ENCODE results near the gene USP47. TPM values are rescaled to one million over a fixed set of nuclear protein-coding genes. Genes with fewer than 3 reads are reported as not detected.

Gene USP47
- total RNA-seq, 1 donor from 2014 or later: 69.4 TPM

DNA sequence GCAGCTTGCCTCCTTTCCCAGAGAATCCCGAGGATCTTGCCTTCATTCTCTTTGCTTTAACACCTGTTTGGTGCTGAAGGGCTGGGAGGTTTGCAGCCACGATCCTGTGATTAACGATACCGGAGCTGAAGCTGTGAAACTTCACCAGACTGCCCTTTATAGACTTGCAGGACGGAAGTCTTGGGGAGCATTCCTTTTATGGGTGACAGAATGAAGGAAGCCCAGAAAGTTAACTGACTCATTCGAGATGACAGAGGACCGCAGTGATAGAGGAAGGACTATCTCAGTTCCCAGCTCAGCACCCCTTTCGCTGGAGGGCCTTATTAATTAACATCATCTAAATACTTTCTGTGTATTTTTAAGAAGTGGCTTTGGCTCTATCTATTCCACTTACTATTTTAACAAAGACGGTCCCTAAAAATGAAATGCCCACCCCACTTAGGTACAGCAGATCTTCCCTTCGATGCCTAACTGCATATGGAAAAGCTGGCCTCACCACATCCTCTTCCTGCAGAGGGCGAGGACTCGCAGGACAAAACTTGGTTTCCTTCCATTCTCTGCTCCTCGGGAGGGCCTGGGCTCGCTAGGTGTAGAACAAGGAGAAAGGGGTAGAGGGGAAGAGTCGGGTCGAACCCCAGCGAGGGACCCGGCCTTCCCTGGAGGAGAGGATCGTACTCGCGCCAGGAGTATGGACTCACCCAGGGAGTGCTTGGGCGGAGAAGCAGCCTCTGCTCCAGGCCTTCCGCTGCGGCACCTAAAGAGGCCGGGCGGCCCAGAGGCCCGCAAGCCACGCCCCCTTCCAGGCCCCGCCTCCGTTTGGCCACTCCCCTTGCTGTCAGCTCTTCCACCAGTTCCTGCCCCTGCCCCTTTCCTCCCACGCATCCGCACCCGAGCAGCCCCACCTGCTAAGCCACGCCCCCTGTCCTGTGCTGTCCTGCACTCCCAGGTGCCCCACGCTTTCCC lies 30.7 kb upstream of the USP47 start:
- Histone ChIP-seq H3K9me3 (ENCODE audit: control insufficient read depth in 3 of 3, low read length in 3 of 3) (no peaks in the 10 kb centered on the region), H3K4me3 (ENCODE audit: low read length in 3 of 3) (no peak overlapping the region), H3K27me3 (ENCODE audit: control insufficient read depth in 3 of 3, insufficient read depth in 3 of 3, low read length in 3 of 3) (no peaks in the 10 kb centered on the region), H3K4me1 (ENCODE audit: control insufficient read depth in 3 of 3, insufficient read depth in 3 of 3, low read length in 3 of 3) (peaks cover 0 to 9% (median 4%) of the 10 kb centered on the region in 3 donors), H3K27ac (ENCODE audit: low read depth, low read length) (no peak overlapping the region), H3K36me3 (ENCODE audit: control insufficient read depth in 3 of 3, insufficient read depth in 3 of 3, low read length in 3 of 3) (no peaks in the 10 kb centered on the region), H3K9ac (ENCODE audit: low read depth in 1 of 3, low read length in 3 of 3) (no peak overlapping the region)

DNA sequence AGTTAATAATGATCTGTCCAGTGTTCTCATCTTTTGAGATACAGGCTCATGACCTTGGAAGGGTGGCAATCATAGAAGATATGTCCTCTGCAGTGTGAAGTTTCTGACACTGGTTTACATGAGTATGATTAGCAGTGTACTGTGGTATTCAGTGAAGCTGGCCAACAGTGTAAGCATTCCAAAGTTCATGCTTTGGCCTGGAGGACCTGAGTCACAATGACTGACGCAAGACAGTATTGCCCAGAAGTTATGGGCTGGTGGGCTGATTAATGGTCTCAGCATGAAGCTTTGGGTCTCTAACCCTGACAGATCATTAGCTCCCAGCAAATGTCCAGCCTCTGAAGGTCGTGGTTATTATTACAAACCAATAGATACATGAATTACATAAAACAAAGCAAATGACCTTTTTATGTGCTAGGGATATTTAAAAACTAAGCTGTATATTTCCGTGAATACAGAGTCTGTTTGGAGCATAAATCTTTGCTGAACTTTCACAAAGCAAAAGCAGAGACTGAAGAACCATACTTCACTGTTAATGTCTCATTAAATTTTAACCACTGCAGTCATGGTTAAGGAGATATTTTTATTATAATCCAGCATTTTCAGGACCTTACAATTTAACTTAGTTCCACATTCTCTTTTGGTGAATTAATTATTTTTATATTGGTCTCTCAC lies 28.3 kb upstream of the USP47 start:
- Histone ChIP-seq H3K27ac (ENCODE audit: low read depth, low read length) (peak overlapping the region; percentile 64), H3K4me3 (ENCODE audit: low read length in 3 of 3) (no peak overlapping the region), H3K9ac (ENCODE audit: low read depth in 1 of 3, low read length in 3 of 3) (no peak overlapping the region), H3K9me3 (ENCODE audit: control insufficient read depth in 3 of 3, low read length in 3 of 3) (no peaks in the 10 kb centered on the region), H3K36me3 (ENCODE audit: control insufficient read depth in 3 of 3, insufficient read depth in 3 of 3, low read length in 3 of 3) (no peaks in the 10 kb centered on the region), H3K27me3 (ENCODE audit: control insufficient read depth in 3 of 3, insufficient read depth in 3 of 3, low read length in 3 of 3) (no peaks in the 10 kb centered on the region), H3K4me1 (ENCODE audit: control insufficient read depth in 3 of 3, insufficient read depth in 3 of 3, low read length in 3 of 3) (peaks cover 0 to 9% (median 4%) of the 10 kb centered on the region in 3 donors)

DNA sequence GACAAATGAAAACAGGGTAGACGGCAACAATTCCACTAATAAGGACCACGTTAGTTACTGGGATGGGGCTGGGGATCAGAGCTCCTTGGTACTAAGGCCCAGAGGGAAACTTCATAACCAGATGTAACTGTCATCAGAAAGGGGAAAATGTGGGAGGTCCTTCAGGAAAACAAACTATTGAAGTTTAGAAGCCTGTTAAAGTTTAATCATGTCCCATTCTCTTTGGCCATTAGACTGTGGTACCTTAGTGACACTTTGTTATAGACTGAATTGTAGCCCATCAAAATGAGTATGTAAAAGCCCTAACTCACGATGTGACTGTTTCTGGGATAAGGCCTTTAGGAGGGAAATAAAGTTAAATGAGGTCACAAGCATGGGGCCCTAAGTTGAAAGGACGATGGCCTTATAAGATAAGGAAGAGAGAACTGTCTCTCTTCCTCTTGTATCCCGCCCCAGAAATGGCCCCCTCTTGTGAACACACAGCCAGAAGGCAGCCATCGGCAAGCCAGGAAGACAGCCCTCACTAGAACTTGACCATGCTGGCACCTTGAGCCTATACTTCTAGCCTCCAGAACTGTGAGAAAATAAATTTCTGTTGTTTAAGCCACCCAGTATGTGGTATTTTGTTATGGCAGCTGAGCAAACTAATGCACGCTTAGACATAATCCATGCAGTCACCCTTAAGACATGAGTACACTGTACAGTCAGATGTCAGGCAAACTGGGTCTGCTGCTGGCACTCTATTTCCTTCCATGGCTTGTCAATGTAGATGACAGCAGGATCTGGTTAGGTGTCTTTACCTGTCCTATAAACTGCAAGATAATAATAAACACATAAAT lies 26.9 kb upstream of the USP47 start:
- H3K27me3 ChIP-seq (ENCODE audit: control insufficient read depth in 3 of 3, insufficient read depth in 3 of 3, low read length in 3 of 3): no peaks in the 10 kb centered on the region
- H3K27ac ChIP-seq (ENCODE audit: low read depth, low read length): no peak overlapping the region
- peaks cover 0 to 9% (median 4%) of the 10 kb centered on the region in 3 donors for H3K4me1 ChIP-seq (ENCODE audit: control insufficient read depth in 3 of 3, insufficient read depth in 3 of 3, low read length in 3 of 3)
- H3K9me3 ChIP-seq (ENCODE audit: control insufficient read depth in 3 of 3, low read length in 3 of 3): no peaks in the 10 kb centered on the region
- no peaks in the 10 kb centered on the region for H3K36me3 ChIP-seq (ENCODE audit: control insufficient read depth in 3 of 3, insufficient read depth in 3 of 3, low read length in 3 of 3)
- no peak overlapping the region for H3K9ac ChIP-seq (ENCODE audit: low read depth in 1 of 3, low read length in 3 of 3)
- H3K4me3 ChIP-seq (ENCODE audit: low read length in 3 of 3): no peak overlapping the region

DNA sequence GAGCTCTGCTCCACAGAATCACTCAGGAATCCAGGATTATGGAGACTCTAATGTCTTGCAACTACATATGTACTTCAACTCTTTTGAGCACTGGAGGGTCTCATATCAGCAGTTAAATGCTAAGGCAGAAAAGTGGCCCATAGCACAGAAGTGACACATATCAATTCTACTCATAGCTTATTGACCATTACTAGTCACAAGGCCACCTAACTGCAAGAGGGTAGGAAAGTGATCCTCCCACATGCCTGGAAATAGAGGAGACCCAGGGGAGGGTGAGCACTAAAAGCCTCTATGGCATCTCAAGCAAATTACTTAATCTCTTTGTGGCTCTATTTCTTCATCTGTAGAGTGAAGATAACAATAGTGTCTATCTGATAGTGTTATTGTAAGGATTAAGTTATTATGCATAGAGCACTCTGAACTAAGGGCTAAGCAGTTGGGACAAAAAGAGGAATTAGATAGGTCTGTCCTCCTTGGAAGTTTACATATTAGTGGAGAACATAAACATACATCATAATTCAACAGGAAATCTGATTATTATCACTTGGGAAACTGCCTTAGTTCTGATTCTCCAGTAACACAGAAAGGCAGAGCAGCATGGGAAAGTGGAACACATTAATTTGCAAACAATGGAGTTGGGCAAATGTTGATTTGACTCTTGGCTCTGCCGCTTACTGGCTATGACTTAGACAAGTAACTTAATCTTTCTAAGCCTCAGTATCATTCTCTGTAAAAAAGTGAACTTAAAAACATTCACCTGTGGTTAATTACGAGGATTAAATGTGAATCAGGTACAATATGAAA lies 25.1 kb upstream of the USP47 start:
- H3K4me3 ChIP-seq (ENCODE audit: low read length in 3 of 3): no peak overlapping the region
- no peaks in the 10 kb centered on the region for H3K9me3 ChIP-seq (ENCODE audit: control insufficient read depth in 3 of 3, low read length in 3 of 3)
- H3K27ac ChIP-seq (ENCODE audit: low read depth, low read length): no peak overlapping the region
- H3K36me3 ChIP-seq (ENCODE audit: control insufficient read depth in 3 of 3, insufficient read depth in 3 of 3, low read length in 3 of 3): no peaks in the 10 kb centered on the region
- H3K27me3 ChIP-seq (ENCODE audit: control insufficient read depth in 3 of 3, insufficient read depth in 3 of 3, low read length in 3 of 3): no peaks in the 10 kb centered on the region
- peaks cover 0 to 9% (median 4%) of the 10 kb centered on the region in 3 donors for H3K4me1 ChIP-seq (ENCODE audit: control insufficient read depth in 3 of 3, insufficient read depth in 3 of 3, low read length in 3 of 3)
- H3K9ac ChIP-seq (ENCODE audit: low read depth in 1 of 3, low read length in 3 of 3): no peak overlapping the region

DNA sequence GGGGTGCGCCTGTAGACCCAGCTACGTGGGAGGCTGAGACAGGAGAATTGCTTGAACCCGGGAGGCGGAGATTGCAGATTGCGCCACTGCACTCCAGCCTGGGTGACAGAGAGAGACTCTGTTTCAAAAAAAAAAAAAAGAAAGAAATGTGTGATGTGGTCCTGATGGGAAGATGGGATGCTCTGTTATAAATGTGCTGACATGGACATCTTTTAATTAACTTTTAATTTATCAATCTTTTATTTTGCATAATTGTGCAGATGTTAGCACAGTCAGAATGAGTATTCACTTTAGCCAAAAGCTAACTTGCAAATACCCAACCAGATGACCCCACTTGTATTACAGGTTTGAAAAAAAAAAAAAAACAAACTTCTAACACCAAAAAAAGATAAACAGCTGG lies 23.8 kb upstream of the USP47 start:
- no peak overlapping the region for H3K4me3 ChIP-seq (ENCODE audit: low read length in 3 of 3)
- peaks cover 0 to 5% (median 4%) of the 10 kb centered on the region in 3 donors for H3K4me1 ChIP-seq (ENCODE audit: control insufficient read depth in 3 of 3, insufficient read depth in 3 of 3, low read length in 3 of 3)
- H3K27me3 ChIP-seq (ENCODE audit: control insufficient read depth in 3 of 3, insufficient read depth in 3 of 3, low read length in 3 of 3): no peaks in the 10 kb centered on the region
- no peak overlapping the region for H3K27ac ChIP-seq (ENCODE audit: low read depth, low read length)
- H3K9me3 ChIP-seq (ENCODE audit: control insufficient read depth in 3 of 3, low read length in 3 of 3): no peaks in the 10 kb centered on the region
- H3K36me3 ChIP-seq (ENCODE audit: control insufficient read depth in 3 of 3, insufficient read depth in 3 of 3, low read length in 3 of 3): no peaks in the 10 kb centered on the region
- no peak overlapping the region for H3K9ac ChIP-seq (ENCODE audit: low read depth in 1 of 3, low read length in 3 of 3)

DNA sequence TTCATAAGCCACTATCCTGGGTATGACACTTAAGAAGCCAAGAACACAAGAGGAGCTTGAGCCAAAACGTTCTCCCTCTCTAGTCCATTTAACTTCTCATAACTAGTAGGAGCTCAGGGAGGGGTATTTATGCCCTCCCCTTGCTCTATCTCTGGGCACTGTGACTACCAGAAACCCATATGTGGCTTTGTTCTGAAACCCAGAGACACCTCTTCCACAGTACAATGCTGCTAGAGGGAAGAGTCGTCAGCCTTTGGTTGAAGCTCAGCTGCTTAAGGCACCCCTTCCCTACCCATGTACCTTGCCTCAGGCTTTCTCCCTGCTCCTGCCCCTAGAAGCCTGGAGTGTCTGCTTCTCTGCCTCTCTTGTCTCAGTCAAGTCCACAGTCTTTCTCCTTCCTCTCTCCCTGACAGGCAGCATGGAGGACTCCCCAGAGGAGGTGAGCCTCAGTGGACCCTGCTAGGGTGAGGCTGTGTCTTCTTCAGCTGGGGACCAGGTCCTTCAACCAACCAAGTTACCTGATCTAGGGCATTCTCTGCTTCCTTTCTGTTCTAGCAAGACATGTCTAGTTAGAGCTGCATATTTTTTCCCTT lies 23.1 kb upstream of the USP47 start:
- Histone ChIP-seq H3K9me3 (ENCODE audit: control insufficient read depth in 3 of 3, low read length in 3 of 3) (no peaks in the 10 kb centered on the region), H3K27me3 (ENCODE audit: control insufficient read depth in 3 of 3, insufficient read depth in 3 of 3, low read length in 3 of 3) (no peaks in the 10 kb centered on the region), H3K9ac (ENCODE audit: low read depth in 1 of 3, low read length in 3 of 3) (no peak overlapping the region), H3K27ac (ENCODE audit: low read depth, low read length) (no peak overlapping the region), H3K4me3 (ENCODE audit: low read length in 3 of 3) (no peak overlapping the region), H3K36me3 (ENCODE audit: control insufficient read depth in 3 of 3, insufficient read depth in 3 of 3, low read length in 3 of 3) (no peaks in the 10 kb centered on the region), H3K4me1 (ENCODE audit: control insufficient read depth in 3 of 3, insufficient read depth in 3 of 3, low read length in 3 of 3) (peaks cover 0 to under 1% (median 0%) of the 10 kb centered on the region in 3 donors)

DNA sequence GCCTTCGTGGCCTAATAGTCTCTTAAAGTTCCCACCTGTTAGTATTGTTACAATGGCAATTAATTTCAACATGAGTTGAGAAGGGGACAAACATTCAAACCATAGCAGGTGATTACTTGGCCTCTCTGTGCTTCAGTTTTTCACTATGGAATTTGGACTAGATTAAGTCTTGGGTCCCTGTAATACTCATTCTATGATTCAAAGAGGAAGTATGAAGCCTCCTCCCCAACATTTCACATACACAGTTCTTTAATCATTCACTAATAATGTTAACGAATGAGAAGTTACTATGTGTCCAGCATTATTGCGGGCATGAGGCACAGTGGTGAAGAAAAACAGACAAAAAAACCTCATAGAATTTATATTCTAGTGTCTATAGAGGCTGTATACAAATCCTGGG lies 19.9 kb upstream of the USP47 start:
- no peak overlapping the region for H3K4me3 ChIP-seq (ENCODE audit: low read length in 3 of 3)
- H3K4me1 ChIP-seq (ENCODE audit: control insufficient read depth in 3 of 3, insufficient read depth in 3 of 3, low read length in 3 of 3): no peaks in the 10 kb centered on the region
- no peaks in the 10 kb centered on the region for H3K27me3 ChIP-seq (ENCODE audit: control insufficient read depth in 3 of 3, insufficient read depth in 3 of 3, low read length in 3 of 3)
- no peaks in the 10 kb centered on the region for H3K36me3 ChIP-seq (ENCODE audit: control insufficient read depth in 3 of 3, insufficient read depth in 3 of 3, low read length in 3 of 3)
- no peak overlapping the region for H3K9ac ChIP-seq (ENCODE audit: low read depth in 1 of 3, low read length in 3 of 3)
- no peaks in the 10 kb centered on the region for H3K9me3 ChIP-seq (ENCODE audit: control insufficient read depth in 3 of 3, low read length in 3 of 3)
- H3K27ac ChIP-seq (ENCODE audit: low read depth, low read length): no peak overlapping the region

DNA sequence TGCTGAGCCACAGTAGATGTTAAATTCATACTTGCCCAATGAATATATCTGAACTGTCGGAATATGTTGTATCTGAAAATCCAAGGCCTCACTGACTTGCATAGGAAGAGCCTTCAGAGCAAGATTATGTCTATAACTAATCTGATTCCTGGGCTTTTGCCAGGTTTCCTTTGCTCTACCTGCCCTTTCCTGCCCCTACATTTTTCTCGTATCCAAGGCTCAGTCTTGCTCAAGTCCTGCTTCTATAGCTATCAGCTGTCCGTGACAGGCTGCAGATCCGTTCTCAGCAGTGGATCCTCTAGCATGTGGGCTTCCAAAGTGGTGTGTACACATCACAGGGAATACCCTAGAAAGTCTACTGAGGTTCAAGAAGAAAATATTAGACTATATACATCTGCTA lies 18.8 kb upstream of the USP47 start:
- Histone ChIP-seq H3K9ac (ENCODE audit: low read depth in 1 of 3, low read length in 3 of 3) (no peak overlapping the region), H3K36me3 (ENCODE audit: control insufficient read depth in 3 of 3, insufficient read depth in 3 of 3, low read length in 3 of 3) (no peaks in the 10 kb centered on the region), H3K27ac (ENCODE audit: low read depth, low read length) (no peak overlapping the region), H3K4me1 (ENCODE audit: control insufficient read depth in 3 of 3, insufficient read depth in 3 of 3, low read length in 3 of 3) (no peaks in the 10 kb centered on the region), H3K4me3 (ENCODE audit: low read length in 3 of 3) (no peak overlapping the region), H3K9me3 (ENCODE audit: control insufficient read depth in 3 of 3, low read length in 3 of 3) (no peaks in the 10 kb centered on the region), H3K27me3 (ENCODE audit: control insufficient read depth in 3 of 3, insufficient read depth in 3 of 3, low read length in 3 of 3) (no peaks in the 10 kb centered on the region)

DNA sequence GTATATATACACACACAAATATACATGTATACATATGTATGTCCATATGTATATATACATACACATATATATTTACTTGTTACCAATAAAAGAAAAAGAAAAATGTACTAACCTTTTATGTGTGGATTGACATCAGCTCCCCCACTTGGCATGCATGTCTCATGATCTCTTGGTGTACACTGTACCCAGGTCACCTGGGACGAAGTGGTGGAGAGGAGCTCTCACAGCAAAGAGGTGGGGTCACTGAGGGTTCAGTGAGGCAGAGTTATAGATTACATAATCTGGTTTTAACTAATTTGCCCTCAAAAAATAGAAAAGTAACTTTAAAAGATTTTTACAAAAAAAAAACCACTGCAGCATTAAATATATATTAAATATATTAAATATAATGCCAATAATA lies 15.5 kb upstream of the USP47 start:
- Histone ChIP-seq H3K9ac (ENCODE audit: low read depth in 1 of 3, low read length in 3 of 3) (no peak overlapping the region), H3K4me1 (ENCODE audit: control insufficient read depth in 3 of 3, insufficient read depth in 3 of 3, low read length in 3 of 3) (no peaks in the 10 kb centered on the region), H3K27me3 (ENCODE audit: control insufficient read depth in 3 of 3, insufficient read depth in 3 of 3, low read length in 3 of 3) (no peaks in the 10 kb centered on the region), H3K9me3 (ENCODE audit: control insufficient read depth in 3 of 3, low read length in 3 of 3) (no peaks in the 10 kb centered on the region), H3K27ac (ENCODE audit: low read depth, low read length) (no peak overlapping the region), H3K36me3 (ENCODE audit: control insufficient read depth in 3 of 3, insufficient read depth in 3 of 3, low read length in 3 of 3) (no peaks in the 10 kb centered on the region), H3K4me3 (ENCODE audit: low read length in 3 of 3) (no peak overlapping the region)
